ENCODE data around the gene TNFRSF18. TPM values are rescaled to one million over a fixed set of nuclear protein-coding genes. Genes with fewer than 3 reads are reported as not detected.

Gene TNFRSF18
- total RNA-seq, 1 experiment from 2014 or later = 0.83 TPM

GRCh38 chr1:1226566-1227362, 20.4 kb upstream of the TNFRSF18 start:
- no peak overlapping the region for H3K27ac Mint-ChIP-seq
- H3K27me3 Mint-ChIP-seq (ENCODE audit: low read depth) = no peaks in the 10 kb centered on the region
- H3K4me3 Mint-ChIP-seq = no peak overlapping the region
- ATAC-seq (no peak), DNase-seq (ENCODE audit: low spot score) (no peak)
- H3K4me1 Mint-ChIP-seq = peaks cover 7% of the 10 kb centered on the region
- no peaks in the 10 kb centered on the region for H3K9me3 Mint-ChIP-seq
- ChIA-PET POLR2A (no interaction called here), CTCF (no interaction called here)
- peaks cover 22% of the 10 kb centered on the region for H3K36me3 Mint-ChIP-seq
- TF ChIP-seq PRDM15 (CRISPR knock-in tag; IDR thresholded peaks at IDR 0.05) (no peak), ZNF671 (CRISPR knock-in tag; IDR thresholded peaks at IDR 0.05) (no peak), USF2 (CRISPR knock-in tag; IDR thresholded peaks at IDR 0.05) (no peak), ARID4B (CRISPR knock-in tag; IDR thresholded peaks at IDR 0.05; ENCODE audit: borderline replicate concordance) (no peak)

GRCh38 chr1:1225913-1226312, 19.5 kb upstream of the TNFRSF18 start:
- H3K4me3 Mint-ChIP-seq = no peak overlapping the region
- TF ChIP-seq E2F1 (CRISPR knock-in tag; IDR thresholded peaks at IDR 0.05) = no peak
- no peak for TF ChIP-seq CTCF (IDR thresholded peaks at IDR 0.05)
- TF ChIP-seq ATF1 (CRISPR knock-in tag; IDR thresholded peaks at IDR 0.05) = no peak
- no peak for TF ChIP-seq RORB (CRISPR knock-in tag; IDR thresholded peaks at IDR 0.05)
- no peak for TF ChIP-seq ZNF281 (CRISPR knock-in tag; IDR thresholded peaks at IDR 0.05)
- TF ChIP-seq TEAD1 (CRISPR knock-in tag; IDR thresholded peaks at IDR 0.05) = no peak
- TF ChIP-seq ZNF416 (CRISPR knock-in tag; IDR thresholded peaks at IDR 0.05) = no peak
- no peak for TF ChIP-seq MYBL2 (CRISPR knock-in tag; IDR thresholded peaks at IDR 0.05)
- no peak for TF ChIP-seq ATF2 (CRISPR knock-in tag; IDR thresholded peaks at IDR 0.05; ENCODE audit: borderline replicate concordance, low read depth)
- TF ChIP-seq EMX1 (CRISPR knock-in tag; IDR thresholded peaks at IDR 0.05) = no peak
- peak overlapping the region; percentile 55 for H3K27ac Mint-ChIP-seq
- no peak for ATAC-seq
- no peaks in the 10 kb centered on the region for H3K9me3 Mint-ChIP-seq
- peaks cover 4% of the 10 kb centered on the region for H3K4me1 Mint-ChIP-seq
- ChIA-PET CTCF (no interaction called here), POLR2A (no interaction called here)
- H3K36me3 Mint-ChIP-seq = peaks cover 22% of the 10 kb centered on the region
- DNase-seq (ENCODE audit: low spot score) = no peak
- no peaks in the 10 kb centered on the region for H3K27me3 Mint-ChIP-seq (ENCODE audit: low read depth)
